Natural killer cell (primary cell): ENCODE data around the gene F2RL3. TPM values are rescaled to one million over a fixed set of nuclear protein-coding genes. Genes with fewer than 3 reads are reported as not detected.

ENCODE experiments used
- ATAC-seq, 3 donors: fragments of 150-1000 bp in 2 of 3; fragments of 200-7000 bp in 1 of 3; cut with Tn5 transposase; 1 replicate in 1 of 3; 2 replicates in 2 of 3; pipeline ENCODE4 v1.10.0; 2021; ENCODE audit warnings: mild to moderate bottlenecking in 2 of 3, moderate library complexity in 2 of 3
- DNase-seq, 2 donors: peaks; one replicate each; pipeline versions ENCODE4 v3.0.0 to v3.0.0-alpha.2; 2013 to 2021; ENCODE audit warnings: mixed read lengths in 1 of 2
- H3K27ac ChIP-seq: one replicate; pipeline ENCODE4 v1.5.1; 2013; ENCODE audit warnings: mild to moderate bottlenecking, low read length
- H3K27me3 ChIP-seq: one replicate; pipeline ENCODE4 v1.6.1; 2013; ENCODE audit warnings: low read length; ENCODE audit not compliant: control insufficient read depth, insufficient read depth
- H3K36me3 ChIP-seq: one replicate; pipeline ENCODE4 v1.6.1; 2013; ENCODE audit warnings: low read length; ENCODE audit not compliant: control insufficient read depth, insufficient read depth
- H3K4me1 ChIP-seq: one replicate; pipeline ENCODE4 v1.6.1; 2013; ENCODE audit warnings: low read length; ENCODE audit not compliant: control insufficient read depth, insufficient read depth
- H3K4me3 ChIP-seq: one replicate; pipeline ENCODE4 v1.5.1; 2013; ENCODE audit warnings: low read length
- H3K9me3 ChIP-seq: one replicate; pipeline ENCODE4 v1.6.1; 2013; ENCODE audit warnings: low read length; ENCODE audit not compliant: control insufficient read depth, insufficient read depth
- H3K27ac Mint-ChIP-seq, 2 donors: one replicate each; pipeline ENCODE4 v1.8.0; 2022; ENCODE audit warnings: mild to moderate bottlenecking in 2 of 2, mixed read lengths in 2 of 2, moderate library complexity in 1 of 2
- H3K27me3 Mint-ChIP-seq, 2 donors: one replicate each; pipeline ENCODE4 v1.8.0; 2022; ENCODE audit warnings: low read depth in 2 of 2, mixed read lengths in 2 of 2
- H3K36me3 Mint-ChIP-seq: one replicate; pipeline ENCODE4 v1.8.0; 2022; ENCODE audit warnings: mixed read lengths
- H3K4me1 Mint-ChIP-seq, 2 donors: one replicate each; pipeline ENCODE4 v1.8.0; 2022; ENCODE audit warnings: mixed read lengths in 2 of 2
- H3K4me3 Mint-ChIP-seq: one replicate; pipeline ENCODE4 v1.8.0; 2022; ENCODE audit warnings: mild to moderate bottlenecking, moderate library complexity, mixed read lengths
- H3K9me3 Mint-ChIP-seq, 2 donors: one replicate each; pipeline ENCODE4 v1.8.0; 2022; ENCODE audit warnings: mixed read lengths in 2 of 2
- CTCF ChIP-seq: fragments of 200-600 bp; IDR thresholded peaks from one replicate; pipeline ENCODE4 v1.8.0; 2022; ENCODE audit warnings: antibody characterized with exemption
- WGBS: methylation state at CpG from one replicate; pipeline ENCODE4 v1.1.7; 2013; ENCODE audit warnings: missing lambda C conversion rate; ENCODE audit not compliant: insufficient coverage; 5-methylcytosine and 5-hydroxymethylcytosine counted together
- intact Hi-C: fragments of 100-400 bp; cut with micrococcal nuclease; formaldehyde crosslinking; loops from one replicate; pipeline ENCODE4 v1.14.2; 2022
- total RNA-seq, 4 donors: library from RNA; stranded (reverse); fragments of 120-200 nt in 1 of 4; gene quantifications; one replicate each; pipeline versions ENCODE4 v1.2.3 to v1.2.4, GENCODE V29; 2013 to 2022

F2RL3 gene
- total RNA-seq, 3 donors from 2014 or later (not counting 1 experiment from before 2014, with no cell fraction given): 0.24 to 0.39 (median 0.28) TPM

GRCh38 chr19:16861011-16861410, 27.8 kb upstream of the F2RL3 start:
- Histone ChIP-seq H3K4me3 (no peak overlapping the region), H3K27ac (no peak overlapping the region), H3K27me3 (no peaks in the 10 kb centered on the region), H3K4me1 (peaks cover 4% of the 10 kb centered on the region), H3K36me3 (peaks cover 20% of the 10 kb centered on the region), H3K9me3 (no peaks in the 10 kb centered on the region)
- H3K27ac Mint-ChIP-seq: no peak overlapping the region
- no peak overlapping the region for H3K4me3 Mint-ChIP-seq
- H3K27me3 Mint-ChIP-seq: no peaks in the 10 kb centered on the region
- TF ChIP-seq CTCF: no peak
- H3K36me3 Mint-ChIP-seq: no peaks in the 10 kb centered on the region
- H3K4me1 Mint-ChIP-seq: peaks cover 5 to 6% of the 10 kb centered on the region in 2 donors
- ATAC-seq (no peak), DNase-seq (no peak)
- WGBS: 92% methylated on average over 3 of the region's 3 CpGs
- no peaks in the 10 kb centered on the region for H3K9me3 Mint-ChIP-seq
- intact Hi-C loops: no loop called here

GRCh38 chr19:16861834-16862233, 27.0 kb upstream of the F2RL3 start:
- Histone ChIP-seq H3K9me3 (no peaks in the 10 kb centered on the region), H3K4me1 (peaks cover 4% of the 10 kb centered on the region), H3K4me3 (no peak overlapping the region), H3K27ac (no peak overlapping the region), H3K27me3 (no peaks in the 10 kb centered on the region), H3K36me3 (peaks cover 25% of the 10 kb centered on the region)
- peak overlapping the region in 1 of 2 donors; percentile 10 for H3K27ac Mint-ChIP-seq
- H3K4me3 Mint-ChIP-seq: peak overlapping the region; percentile 25
- no peaks in the 10 kb centered on the region for H3K36me3 Mint-ChIP-seq
- ATAC-seq (peak in 1 of 3 donors; percentile 61), DNase-seq (no peak)
- intact Hi-C loops: no loop called here
- no peaks in the 10 kb centered on the region for H3K27me3 Mint-ChIP-seq
- H3K9me3 Mint-ChIP-seq: no peaks in the 10 kb centered on the region
- peaks cover 5 to 6% of the 10 kb centered on the region in 2 donors for H3K4me1 Mint-ChIP-seq
- 75% methylated on average over 5 of the region's 5 CpGs for WGBS
- TF ChIP-seq CTCF: no peak

GRCh38 chr19:16862826-16863415, 25.9 kb upstream of the F2RL3 start:
- no peak overlapping the region for H3K27ac ChIP-seq
- H3K9me3 ChIP-seq: no peaks in the 10 kb centered on the region
- 69% methylated on average over 9 of the region's 10 CpGs for WGBS
- intact Hi-C loops: no loop called here
- H3K36me3 ChIP-seq: peaks cover 35% of the 10 kb centered on the region
- Mint-ChIP-seq H3K9me3 (no peaks in the 10 kb centered on the region), H3K27ac (no peak overlapping the region), H3K4me1 (peaks cover 5 to 6% of the 10 kb centered on the region in 2 donors), H3K27me3 (no peaks in the 10 kb centered on the region), H3K4me3 (no peak overlapping the region), H3K36me3 (no peaks in the 10 kb centered on the region)
- DNase-seq (no peak), ATAC-seq (no peak)
- no peak for TF ChIP-seq CTCF
- peaks cover 4% of the 10 kb centered on the region for H3K4me1 ChIP-seq
- H3K27me3 ChIP-seq: no peaks in the 10 kb centered on the region
- H3K4me3 ChIP-seq: no peak overlapping the region

- Histone ChIP-seq H3K4me3 (no peak overlapping the region), H3K27me3 (no peaks in the 10 kb centered on the region), H3K4me1 (no peaks in the 10 kb centered on the region), H3K36me3 (peaks cover 61% of the 10 kb centered on the region), H3K9me3 (no peaks in the 10 kb centered on the region), H3K27ac (no peak overlapping the region)
- intact Hi-C loops: no loop called here
- no peak overlapping the region for H3K27ac Mint-ChIP-seq
- no peak for DNase-seq
- 96% methylated on average over 10 of the region's 10 CpGs for WGBS
- H3K9me3 Mint-ChIP-seq: no peaks in the 10 kb centered on the region
- H3K4me3 Mint-ChIP-seq: no peak overlapping the region
- ATAC-seq: no peak
- H3K36me3 Mint-ChIP-seq: no peaks in the 10 kb centered on the region
- no peaks in the 10 kb centered on the region for H3K27me3 Mint-ChIP-seq
- peaks cover 1 to 7% of the 10 kb centered on the region in 2 donors for H3K4me1 Mint-ChIP-seq
- TF ChIP-seq CTCF: no peak
These were observed 21.6 kb upstream of the F2RL3 start for GRCh38 chr19:16867211-16867610.
